SIG-M5 treated with dmso at 0.1 percent for 504 hours (cell line): ENCODE data around the gene USP5.

ENCODE experiments used
- DNase-seq: peaks from one replicate; lab custom pipeline; 2025; ENCODE audit not compliant: unreplicated experiment; lab: John Stamatoyannopoulos, UW

The USP5 gene

GRCh38 chr12:6909421-6910145 is 57.6 kb downstream of the USP5 start:
- DNase-seq: no peak

- no peak for DNase-seq
These were observed 60.4 kb downstream of the USP5 start for GRCh38 chr12:6912164-6912935.

- DNase-seq: peak; percentile 55
These were observed 62.4 kb downstream of the USP5 start, which contains the start of gene ENO2 for GRCh38 chr12:6914246-6914946. Gene ENO2, plus strand, starts transcription at chr12:6914580. Its CDS starts 1,253 bp downstream, at chr12:6915833.

- DNase-seq: no peak
These were observed 63.2 kb downstream of the USP5 start for GRCh38 chr12:6914947-6915788.

GRCh38 chr12:6915789-6916285 is 63.9 kb downstream of the USP5 start:
- DNase-seq: no peak
